Stomach (tissue), 9 donors: ENCODE results near the gene ABTB2. TPM values are rescaled to one million over a fixed set of nuclear protein-coding genes. Genes with fewer than 3 reads are reported as not detected.

ENCODE experiments used
- DNase-seq, 2 donors: peaks; one replicate each; pipeline versions ENCODE4 v3.0.0 to v3.0.0-alpha.2; 2013 to 2019
- H3K27ac ChIP-seq, 5 donors: fragments of 200-600 bp in 4 of 5; sonication (generic) in 4 of 5; one replicate each; pipeline ENCODE4 v1.5.1; 2013 to 2019; ENCODE audit warnings: mild to moderate bottlenecking in 1 of 5, moderate library complexity in 1 of 5
- H3K27me3 ChIP-seq, 3 donors: fragments of 200-600 bp; sonication (generic); one replicate each; pipeline ENCODE4 v1.5.1; 2017 to 2019; ENCODE audit warnings: mixed run types in 1 of 3
- H3K36me3 ChIP-seq, 4 donors: fragments of 200-600 bp; sonication (generic); 1 replicate in 3 of 4; 2 replicates in 1 of 4; pipeline ENCODE4 v1.5.1; 2016 to 2019
- H3K4me1 ChIP-seq, 4 donors: fragments of 200-600 bp; sonication (generic); one replicate each; pipeline ENCODE4 v1.5.1; 2016 to 2019
- H3K4me3 ChIP-seq, 4 donors: fragments of 200-600 bp; sonication (generic) in 3 of 4; one replicate each; pipeline ENCODE4 v1.5.1; 2016 to 2019; ENCODE audit warnings: mild to moderate bottlenecking in 1 of 4
- H3K9me3 ChIP-seq, 4 donors: fragments of 200-600 bp; sonication (generic); one replicate each; pipeline ENCODE4 v1.5.1; 2016 to 2019
- CTCF ChIP-seq, 7 experiments: fragments of 450-650 bp in 4 of 7; fragments of 200-600 bp in 3 of 7; sonication (generic) in 3 of 7; IDR thresholded peaks; one replicate each; pipeline ENCODE4 v1.5.1; 2016 to 2019; ENCODE audit warnings: antibody characterized with exemption in 7 of 7, control low read depth in 2 of 7, mild to moderate bottlenecking in 1 of 7
- EP300 ChIP-seq: sonication (generic); formaldehyde crosslinking; IDR thresholded peaks from one replicate; pipeline ENCODE4 v1.6.1; 2017; ENCODE audit warnings: antibody characterized with exemption
- POLR2A ChIP-seq, 4 donors: fragments of 450-650 bp; IDR thresholded peaks; one replicate each; pipeline ENCODE4 v1.6.1; 2016; ENCODE audit warnings: antibody characterized with exemption in 4 of 4, control low read depth in 2 of 4, mild to moderate bottlenecking in 1 of 4, moderate library complexity in 1 of 4
- POLR2AphosphoS5 ChIP-seq, 3 donors: sonication (generic); formaldehyde crosslinking; IDR thresholded peaks; one replicate each; pipeline ENCODE4 v1.6.1; 2016; ENCODE audit warnings: antibody characterized with exemption in 3 of 3
- WGBS, 5 donors: extraction: QIAGEN DNeasy Blood & Tissue Kit in 3 of 5; methylation state at CpG; one replicate each; pipeline versions ENCODE4 v1.1.5 to v1.1.7; 2013 to 2018; 5-methylcytosine and 5-hydroxymethylcytosine counted together
- intact Hi-C: fragments of 100-400 bp; cut with DNase I; formaldehyde crosslinking; loops from one replicate; pipeline ENCODE4 v1.15.1; 2023; ENCODE audit warnings: low total_unique reads
- polyA plus RNA-seq, 3 donors: library from polyadenylated mRNA; stranded (reverse); fragments of 200-250 nt; gene quantifications; one replicate each; pipeline ENCODE4 v1.2.3, GENCODE V29; 2013
- total RNA-seq, 5 donors: library from RNA; depleted of rRNA; stranded (reverse); fragments of >200 nt; gene quantifications; one replicate each; pipeline versions ENCODE4 v1.1.0 to v1.2.3, GENCODE V29; 2014 to 2016
- donor health status: healthy with polysubstance abuse.
- donor health status: Bipolar disorder and iron deficiency.
- donor health status: healthy.

ABTB2 gene
- total and polyA plus RNA-seq, 8 donors = 0.58 to 12.7 (median 2.2) TPM

GRCh38 chr11:34203377-34203871 is 154.4 kb downstream of the ABTB2 start:
- 71 to 80% (median 77%) methylated on average over 5 of the region's 5 CpGs for WGBS, 5 donors
- TF ChIP-seq POLR2AphosphoS5 (IDR thresholded peaks at IDR 0.05) = no peak
- no peak for TF ChIP-seq POLR2A (IDR thresholded peaks at IDR 0.05)
- no peak for TF ChIP-seq CTCF (IDR thresholded peaks at IDR 0.05)
- TF ChIP-seq EP300 = no peak
- no peaks in the 10 kb centered on the region for H3K27me3 ChIP-seq
- intact Hi-C loops = no loop called here
- DNase-seq = no peak
- H3K9me3 ChIP-seq = no peaks in the 10 kb centered on the region
- H3K27ac ChIP-seq = no peak overlapping the region
- no peak overlapping the region for H3K4me3 ChIP-seq
- peaks cover 0 to 17% (median 0%) of the 10 kb centered on the region in 4 donors for H3K4me1 ChIP-seq
- H3K36me3 ChIP-seq = no peaks in the 10 kb centered on the region

- WGBS, 5 donors = 61 to 76% (median 69%) methylated on average over 3 of the region's 3 CpGs
Measured at GRCh38 chr11:34201129-34201528, 156.7 kb downstream of the ABTB2 start.

DNA sequence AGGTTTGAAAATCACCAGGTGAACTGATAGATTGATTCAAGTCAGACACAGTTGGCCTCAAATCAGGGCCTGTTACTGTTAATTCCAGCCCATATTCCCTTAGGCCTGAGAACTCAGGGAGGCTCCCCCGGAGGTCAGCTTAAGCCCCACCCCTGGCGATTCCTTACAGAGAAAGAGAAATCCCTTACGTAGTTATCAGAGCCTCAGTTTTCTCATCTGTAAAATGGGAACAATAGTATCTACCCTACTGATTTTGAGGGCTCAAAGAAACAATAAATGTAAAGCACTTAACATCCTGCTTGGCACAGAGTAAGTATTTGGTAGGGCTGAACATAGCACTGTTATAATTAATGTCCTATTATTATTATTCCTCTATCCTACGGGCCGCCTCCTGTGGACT is 158.3 kb downstream of the ABTB2 start:
- H3K27me3 ChIP-seq = no peaks in the 10 kb centered on the region
- TF ChIP-seq POLR2A (IDR thresholded peaks at IDR 0.05) (no peak), CTCF (IDR thresholded peaks at IDR 0.05) (no peak), EP300 (no peak), POLR2AphosphoS5 (IDR thresholded peaks at IDR 0.05) (no peak)
- 71 to 75% (median 71%) methylated on average over 5 of the region's 5 CpGs for WGBS, 5 donors
- no peak overlapping the region for H3K4me3 ChIP-seq
- DNase-seq = no peak
- H3K4me1 ChIP-seq = peaks cover 0 to 3% (median 0%) of the 10 kb centered on the region in 4 donors
- intact Hi-C loops = no loop called here
- H3K36me3 ChIP-seq = peaks cover 0 to 4% (median 0%) of the 10 kb centered on the region in 4 donors
- no peaks in the 10 kb centered on the region for H3K9me3 ChIP-seq
- no peak overlapping the region for H3K27ac ChIP-seq

More at GRCh38 chr11:34201129-34201528, 156.7 kb downstream of the ABTB2 start:
- H3K9me3 ChIP-seq = no peaks in the 10 kb centered on the region
- no peaks in the 10 kb centered on the region for H3K27me3 ChIP-seq
- peaks cover 0 to 6% (median 0%) of the 10 kb centered on the region in 4 donors for H3K4me1 ChIP-seq
- intact Hi-C loops = no loop called here
- H3K36me3 ChIP-seq = peaks cover 0 to 4% (median 0%) of the 10 kb centered on the region in 4 donors
- no peak for TF ChIP-seq POLR2A (IDR thresholded peaks at IDR 0.05)
- no peak for TF ChIP-seq POLR2AphosphoS5 (IDR thresholded peaks at IDR 0.05)
- no peak for TF ChIP-seq CTCF (IDR thresholded peaks at IDR 0.05)
- no peak for TF ChIP-seq EP300
- H3K27ac ChIP-seq = no peak overlapping the region
- H3K4me3 ChIP-seq = no peak overlapping the region
- DNase-seq = no peak

GRCh38 chr11:34198523-34198922 is 159.3 kb downstream of the ABTB2 start:
- Histone ChIP-seq H3K36me3 (peaks cover 0 to 4% (median 0%) of the 10 kb centered on the region in 4 donors), H3K27ac (no peak overlapping the region), H3K9me3 (no peaks in the 10 kb centered on the region), H3K4me3 (no peak overlapping the region), H3K27me3 (no peaks in the 10 kb centered on the region), H3K4me1 (peaks cover under 1 to 3% (median under 1%) of the 10 kb centered on the region in 4 donors)
- WGBS, 5 donors = 72 to 88% (median 83%) methylated on average over 6 of the region's 6 CpGs
- intact Hi-C loops = no loop called here
- TF ChIP-seq CTCF (IDR thresholded peaks at IDR 0.05) (no peak), EP300 (no peak), POLR2A (IDR thresholded peaks at IDR 0.05) (no peak), POLR2AphosphoS5 (IDR thresholded peaks at IDR 0.05) (no peak)
- DNase-seq = no peak
